ENCODE measurements around the gene LDB1.
A peak's percentile ranks its signal among the peaks of the same experiment; 100 is the strongest.

Gene LDB1

GRCh38 chr10:102131286-102132170 lies 11.4 kb upstream of the LDB1 start:
- no peak for DNase-seq (ENCODE audit: low read depth)
- no peak overlapping the region for H3K4me3 ChIP-seq (ENCODE audit: control insufficient read depth, low read depth, low read length)
- TF ChIP-seq CTCF (IDR thresholded peaks at IDR 0.05; ENCODE audit: control insufficient read depth, insufficient read depth, low read depth, low read length, missing control alignments), result no peak

DNA sequence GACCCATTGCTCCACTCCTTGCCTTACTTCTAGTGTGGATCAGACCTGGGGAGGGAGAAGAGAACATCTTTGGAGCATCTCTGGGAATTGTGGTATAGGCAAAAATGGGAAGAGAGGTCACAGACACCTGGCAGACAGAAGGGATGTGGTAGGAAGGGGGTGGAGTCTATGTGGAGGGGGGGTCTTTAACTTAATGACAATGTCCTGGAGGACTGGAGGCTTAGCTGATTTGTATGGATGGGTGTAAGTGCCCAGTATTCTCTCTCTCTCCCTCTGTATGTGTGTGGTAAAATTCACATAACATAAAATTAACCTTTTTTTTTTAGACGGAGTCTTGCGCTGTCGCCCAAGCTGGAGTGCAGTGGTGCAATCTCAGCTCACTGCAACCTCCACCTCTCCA lies 3.1 kb upstream of the LDB1 start:
- no peak overlapping the region for H3K4me3 ChIP-seq (ENCODE audit: control insufficient read depth, low read depth, low read length)
- no peak for TF ChIP-seq CTCF (IDR thresholded peaks at IDR 0.05; ENCODE audit: control insufficient read depth, insufficient read depth, low read depth, low read length, missing control alignments)

GRCh38 chr10:102122450-102122849 lies 2.3 kb upstream of the LDB1 start:
- H3K4me3 ChIP-seq (ENCODE audit: control insufficient read depth, low read depth, low read length), result no peak overlapping the region
- no peak for TF ChIP-seq CTCF (IDR thresholded peaks at IDR 0.05; ENCODE audit: control insufficient read depth, insufficient read depth, low read depth, low read length, missing control alignments)
- no peak for DNase-seq (ENCODE audit: low read depth)

More for the DNA sequence above, 3.1 kb upstream of the LDB1 start:
- DNase-seq (ENCODE audit: low read depth), result no peak

DNA sequence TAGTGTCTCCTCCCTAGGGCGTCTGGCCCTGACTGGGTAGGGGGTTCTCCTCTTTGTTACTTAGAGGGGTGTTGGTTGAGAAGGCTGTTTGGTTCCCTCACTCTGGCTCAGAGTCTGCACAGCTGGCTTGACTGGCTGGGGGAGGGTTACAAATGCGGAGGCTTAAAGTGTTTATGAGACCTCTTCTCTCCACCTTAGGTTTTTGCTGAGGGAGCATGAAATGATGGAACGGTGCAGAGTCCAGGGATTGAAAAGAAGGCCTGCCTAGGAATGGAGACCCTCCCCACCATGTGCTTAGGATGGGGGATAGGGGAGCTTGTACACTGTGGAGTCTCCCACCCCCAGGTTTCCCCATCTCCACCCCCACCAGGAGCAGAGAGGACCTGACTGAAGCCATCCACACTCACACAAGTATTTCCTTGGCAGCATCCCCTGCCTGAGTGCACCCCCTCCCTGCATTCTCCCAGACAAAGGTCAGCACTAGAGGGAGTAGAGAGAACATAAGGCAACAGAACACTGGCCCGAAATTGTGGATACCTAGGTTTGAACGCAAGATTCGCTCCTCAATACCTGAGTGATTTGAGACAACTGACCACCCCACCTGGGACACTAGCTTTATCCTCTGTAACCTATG lies 1.7 kb upstream of the LDB1 start:
- TF ChIP-seq CTCF (IDR thresholded peaks at IDR 0.05; ENCODE audit: control insufficient read depth, insufficient read depth, low read depth, low read length, missing control alignments), result peak; percentile 23
- H3K4me3 ChIP-seq (ENCODE audit: control insufficient read depth, low read depth, low read length), result no peak overlapping the region; the same call in 1 of the 2 replicates
- no peak for DNase-seq (ENCODE audit: low read depth)

- peak overlapping the region; percentile 99 for H3K4me3 ChIP-seq (ENCODE audit: control insufficient read depth, low read depth, low read length)
- no peak for TF ChIP-seq CTCF (IDR thresholded peaks at IDR 0.05; ENCODE audit: control insufficient read depth, insufficient read depth, low read depth, low read length, missing control alignments)
- no peak for DNase-seq (ENCODE audit: low read depth)
Measured at GRCh38 chr10:102120991-102121738, 997 bp upstream of the LDB1 start.

DNA sequence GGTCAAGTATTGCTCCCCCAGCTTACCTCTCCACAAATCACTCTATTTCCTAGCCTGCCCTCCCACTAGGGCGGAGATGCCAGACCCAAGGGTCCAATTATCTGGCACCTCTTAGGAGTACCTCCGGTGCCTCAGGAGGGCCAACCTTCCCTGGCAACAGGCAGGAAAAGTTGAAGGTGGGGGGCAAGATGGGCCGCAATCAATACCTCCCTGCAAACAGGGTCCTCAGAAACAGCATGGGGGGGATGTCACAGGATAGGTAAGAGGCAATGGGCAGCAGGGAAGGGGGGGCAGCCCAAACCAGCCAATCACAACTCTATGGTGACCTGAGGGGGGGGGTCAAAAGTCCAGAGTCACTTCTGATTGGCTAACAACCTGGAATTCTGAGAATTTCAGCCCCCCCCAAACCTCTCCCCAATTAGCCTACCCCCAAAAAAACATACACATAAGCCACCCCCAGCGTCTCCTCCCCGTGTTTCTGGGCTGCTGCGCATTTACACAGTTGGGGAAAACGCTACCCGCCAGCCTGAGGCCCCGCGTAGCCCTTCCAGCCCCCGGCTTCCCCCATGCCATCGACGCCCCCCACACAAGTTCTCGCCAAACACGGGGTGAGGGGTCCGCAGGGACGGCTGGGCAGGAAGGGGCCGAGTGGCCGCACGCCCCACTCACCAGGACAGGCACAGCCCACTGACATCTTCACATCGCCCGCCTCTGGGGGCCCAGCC lies 589 bp downstream of the LDB1 start:
- H3K4me3 ChIP-seq (ENCODE audit: control insufficient read depth, low read depth, low read length), result peak overlapping the region; percentile 99
- no peak for DNase-seq (ENCODE audit: low read depth)
- no peak for TF ChIP-seq CTCF (IDR thresholded peaks at IDR 0.05; ENCODE audit: control insufficient read depth, insufficient read depth, low read depth, low read length, missing control alignments)
